Measurements from ENCODE around the gene EIF1AY. TPM values are rescaled to one million over a fixed set of nuclear protein-coding genes. Genes with fewer than 3 reads are reported as not detected.

Gene EIF1AY, protein sequence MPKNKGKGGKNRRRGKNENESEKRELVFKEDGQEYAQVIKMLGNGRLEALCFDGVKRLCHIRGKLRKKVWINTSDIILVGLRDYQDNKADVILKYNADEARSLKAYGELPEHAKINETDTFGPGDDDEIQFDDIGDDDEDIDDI
- 21.1 to 30.0 TPM (median 23.6 TPM) in 5 replicates for total RNA-seq (2022; extraction: Qiagen RNA extraction)

DNA sequence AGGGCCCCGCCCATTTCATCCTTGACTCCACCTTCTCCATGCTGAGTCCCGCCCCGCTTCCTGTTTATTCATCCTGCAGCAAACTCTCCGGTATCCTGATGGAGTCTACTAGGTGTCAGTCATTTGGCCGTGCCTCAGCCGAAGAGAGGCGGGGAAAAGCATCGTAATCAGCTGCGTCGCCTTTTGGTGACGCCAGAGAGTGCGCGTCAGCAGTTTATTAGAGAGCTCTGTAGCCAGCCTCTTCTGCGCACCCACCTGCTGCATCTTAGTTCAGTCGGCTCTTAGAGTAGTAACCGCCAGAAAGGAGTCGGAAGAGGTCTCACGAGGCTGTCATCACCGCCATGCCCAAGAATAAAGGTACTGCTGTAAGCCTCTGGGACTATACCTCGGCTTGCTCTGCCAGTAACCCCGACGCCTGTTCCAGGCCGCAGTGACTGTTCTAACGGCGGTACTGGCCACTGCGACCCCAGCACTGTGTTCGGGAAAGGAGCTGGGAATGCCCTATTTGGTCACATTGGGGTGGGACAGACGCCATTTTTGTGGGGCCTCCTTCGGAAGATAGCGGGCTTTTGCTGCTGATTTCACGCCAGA is at the start of gene EIF1AY:
EIF1AY (plus strand) TSS at position 246 of the 591 bp plus-strand sequence; CDS start at position 342, 96 bp downstream.

Other genes starting within 250 kb of the EIF1AY start
- gene RPS4Y2, start 180.3 kb downstream of the EIF1AY start, total RNA-seq (2022; extraction: Qiagen RNA extraction): not detected in 5 replicates